ENCODE data around the gene SRPX.

DNA sequence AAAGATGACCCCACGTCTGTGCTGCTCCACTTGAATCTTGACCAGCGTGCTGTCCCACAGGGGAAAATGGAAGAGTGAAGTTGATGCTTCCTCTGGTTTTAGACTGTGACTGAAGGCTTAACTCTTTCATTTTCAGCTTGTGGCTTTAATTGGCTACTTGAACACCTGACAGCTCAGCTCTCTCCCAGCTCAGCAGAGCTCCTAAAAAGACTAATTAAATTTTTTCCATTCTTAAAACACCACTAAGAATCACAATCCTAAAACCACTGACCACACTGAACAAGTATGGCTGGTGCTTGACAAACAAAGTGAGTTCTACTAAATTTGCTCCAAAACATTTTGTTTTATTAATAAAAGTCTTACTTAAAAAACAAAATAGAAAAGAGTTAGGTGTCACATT lies 71.7 kb downstream of the SRPX start:
- TF ChIP-seq, protein P1, sequence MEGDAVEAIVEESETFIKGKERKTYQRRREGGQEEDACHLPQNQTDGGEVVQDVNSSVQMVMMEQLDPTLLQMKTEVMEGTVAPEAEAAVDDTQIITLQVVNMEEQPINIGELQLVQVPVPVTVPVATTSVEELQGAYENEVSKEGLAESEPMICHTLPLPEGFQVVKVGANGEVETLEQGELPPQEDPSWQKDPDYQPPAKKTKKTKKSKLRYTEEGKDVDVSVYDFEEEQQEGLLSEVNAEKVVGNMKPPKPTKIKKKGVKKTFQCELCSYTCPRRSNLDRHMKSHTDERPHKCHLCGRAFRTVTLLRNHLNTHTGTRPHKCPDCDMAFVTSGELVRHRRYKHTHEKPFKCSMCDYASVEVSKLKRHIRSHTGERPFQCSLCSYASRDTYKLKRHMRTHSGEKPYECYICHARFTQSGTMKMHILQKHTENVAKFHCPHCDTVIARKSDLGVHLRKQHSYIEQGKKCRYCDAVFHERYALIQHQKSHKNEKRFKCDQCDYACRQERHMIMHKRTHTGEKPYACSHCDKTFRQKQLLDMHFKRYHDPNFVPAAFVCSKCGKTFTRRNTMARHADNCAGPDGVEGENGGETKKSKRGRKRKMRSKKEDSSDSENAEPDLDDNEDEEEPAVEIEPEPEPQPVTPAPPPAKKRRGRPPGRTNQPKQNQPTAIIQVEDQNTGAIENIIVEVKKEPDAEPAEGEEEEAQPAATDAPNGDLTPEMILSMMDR (conservative IDR thresholded peaks at IDR 0.05; ENCODE audit: low read length) = no peak
- TF ChIP-seq EZH2phosphoT487 (IDR thresholded peaks at IDR 0.05; ENCODE audit: borderline replicate concordance, low read depth, low read length) = no peak
